COLO668 (cell line): Measurements from ENCODE around the gene CFAP300.

ENCODE experiments used
- DNase-seq: peaks from one replicate; lab custom pipeline; 2025; ENCODE audit not compliant: unreplicated experiment; lab: John Stamatoyannopoulos, UW

CFAP300 gene

DNA sequence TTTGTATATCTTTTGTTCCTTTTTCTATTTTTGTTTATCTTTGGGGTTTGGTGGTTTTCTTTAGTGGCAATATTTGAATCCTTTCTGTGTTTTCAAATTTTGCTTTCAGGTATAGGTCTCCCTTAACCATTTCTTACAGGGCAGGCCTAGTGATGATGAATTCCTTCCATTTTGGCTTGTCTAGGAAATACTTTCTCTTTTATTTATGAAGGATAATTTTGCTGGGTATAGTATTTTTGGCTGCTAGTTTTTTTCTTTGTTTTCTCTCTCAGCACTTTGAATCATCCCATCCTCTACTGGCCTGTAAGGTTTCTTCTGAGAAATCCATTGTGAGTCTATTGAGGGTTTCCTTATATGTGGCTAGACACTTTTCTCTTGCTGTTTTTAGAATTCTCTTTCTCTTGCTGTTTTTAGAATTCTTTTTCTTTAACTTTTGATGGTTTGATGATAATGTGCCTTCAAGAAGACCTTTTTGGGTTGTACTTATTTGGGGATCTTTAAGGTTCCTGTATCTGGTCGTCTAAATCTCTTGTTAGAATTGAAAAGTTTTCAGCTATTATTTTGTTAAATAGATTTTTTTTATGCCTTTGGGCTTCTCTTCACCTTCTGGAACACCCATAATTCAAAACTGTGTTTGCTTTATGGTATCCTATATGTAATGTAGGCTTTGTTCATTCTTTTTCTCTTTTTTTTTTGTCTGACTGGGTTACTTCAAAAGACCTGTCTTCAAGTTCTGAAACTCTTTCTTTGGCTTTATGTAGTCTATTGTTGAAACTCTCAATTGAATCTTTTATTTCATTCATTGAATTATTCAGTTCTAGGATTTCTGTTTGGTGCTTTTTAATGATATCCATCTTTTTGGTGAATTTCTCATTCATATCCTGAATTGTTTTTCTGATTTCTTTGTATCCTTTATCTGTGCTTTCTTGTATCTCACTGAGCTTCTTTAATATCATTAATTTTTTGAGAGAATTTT, 24.5 kb downstream of the CFAP300 start:
- no peak for DNase-seq

DNA sequence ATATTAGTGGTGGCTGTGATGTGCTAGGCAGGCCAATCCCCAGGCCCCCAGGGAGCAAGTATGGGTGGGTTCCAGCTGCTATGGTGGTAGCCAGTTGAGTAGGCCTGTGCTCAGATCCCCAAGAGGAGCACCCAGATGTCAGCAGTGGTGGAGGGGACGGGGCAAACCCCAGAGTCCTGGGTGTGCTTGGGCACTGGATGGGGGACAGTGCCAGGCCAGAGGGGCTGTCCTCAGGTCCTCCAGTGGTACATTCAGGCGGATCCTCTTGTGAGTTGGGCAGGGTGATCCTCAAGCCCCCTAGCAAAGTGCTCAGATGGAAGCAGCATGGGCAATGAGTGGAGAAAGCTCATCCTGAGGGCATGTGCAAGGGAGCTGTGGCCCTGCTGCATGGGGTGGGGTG, 26.0 kb downstream of the CFAP300 start:
- no peak for DNase-seq

DNA sequence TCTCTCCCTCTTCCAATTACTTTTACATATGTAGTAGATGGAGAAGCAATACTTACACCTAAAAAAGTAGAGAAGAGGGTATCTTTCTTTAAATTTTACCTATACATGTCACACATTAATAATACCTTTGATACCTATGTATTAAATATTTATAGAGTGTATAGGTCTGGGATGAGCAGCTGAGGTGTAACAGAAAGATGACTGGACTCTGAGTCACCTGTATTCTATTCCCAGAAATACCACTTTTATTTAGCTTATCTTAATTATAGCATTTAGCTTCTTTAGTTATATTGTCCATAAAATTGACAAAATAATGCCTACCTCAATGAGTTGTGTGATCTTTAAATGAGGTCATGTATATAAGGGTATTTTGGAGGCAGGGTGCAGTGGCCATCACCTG, 32.4 kb downstream of the CFAP300 start:
- no peak for DNase-seq

DNA sequence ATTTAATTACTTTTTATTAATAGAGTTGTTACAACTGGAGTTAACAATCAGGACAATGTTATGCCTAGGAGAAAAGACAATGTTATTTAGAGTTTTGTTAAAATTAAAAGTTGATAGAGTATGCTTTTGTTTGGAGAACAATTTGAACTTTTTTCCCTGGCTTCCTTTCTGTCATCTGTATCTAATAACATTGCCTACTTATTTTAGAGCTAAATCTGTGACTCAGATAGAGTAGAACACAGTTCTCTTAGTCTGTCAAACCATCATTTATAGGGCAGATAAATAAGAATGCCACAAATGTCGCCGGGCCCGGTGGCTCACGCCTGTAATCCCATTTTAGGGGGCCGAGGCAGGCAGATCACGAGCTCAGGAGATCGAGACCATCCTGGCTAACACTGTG, 34.1 kb downstream of the CFAP300 start:
- no peak for DNase-seq

DNA sequence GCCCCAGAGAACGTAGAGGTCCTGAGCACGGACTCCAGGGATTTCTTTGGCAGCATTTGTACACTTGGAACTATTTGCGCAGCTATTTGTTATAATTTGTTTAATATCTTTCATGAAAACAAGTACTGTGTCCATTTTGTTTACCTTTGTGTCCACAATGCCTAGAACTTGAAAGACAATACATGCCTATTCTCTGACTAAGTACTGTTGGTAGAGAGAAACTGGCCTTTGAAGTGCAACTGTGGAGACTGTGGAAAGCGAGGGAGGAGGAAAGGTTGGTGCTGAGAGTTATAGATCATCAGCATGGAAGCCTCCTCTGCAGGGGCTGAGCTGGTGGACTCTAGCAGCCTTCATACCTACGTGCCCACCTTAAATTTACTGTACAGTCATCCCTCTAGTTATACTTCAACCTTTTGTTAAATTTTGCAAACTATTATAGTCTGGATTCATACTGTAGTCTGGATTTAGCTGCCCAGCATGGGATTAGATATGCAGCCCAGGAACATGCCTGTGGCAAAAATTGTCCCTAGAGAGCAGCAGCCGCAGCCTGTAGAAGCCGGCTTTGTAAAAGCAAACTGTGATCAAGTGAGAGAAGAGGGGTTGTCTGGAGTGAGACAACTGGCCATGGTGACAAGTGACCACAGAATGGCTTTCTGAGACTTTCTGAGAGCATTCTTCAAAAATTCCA, 38.8 kb downstream of the CFAP300 start:
- no peak for DNase-seq

DNA sequence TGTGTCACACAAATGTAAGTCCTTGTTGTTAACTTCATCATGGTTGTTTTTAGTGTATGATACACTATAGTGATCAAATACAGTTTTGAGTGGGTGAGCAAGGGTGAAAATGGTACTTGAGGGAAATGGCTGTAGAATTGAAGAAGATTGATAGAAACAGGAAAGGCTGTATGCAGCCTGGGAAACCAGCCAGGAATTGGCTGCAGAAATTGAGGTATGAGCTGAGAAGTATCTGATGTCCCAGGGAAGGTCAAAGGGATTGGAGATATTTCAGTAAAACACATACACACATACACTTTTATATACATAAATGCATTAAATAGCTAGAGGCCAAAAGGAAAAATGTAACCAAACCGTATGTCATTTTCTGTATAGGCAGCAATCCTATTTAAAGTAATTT, 49.9 kb downstream of the CFAP300 start:
- DNase-seq, result no peak

DNA sequence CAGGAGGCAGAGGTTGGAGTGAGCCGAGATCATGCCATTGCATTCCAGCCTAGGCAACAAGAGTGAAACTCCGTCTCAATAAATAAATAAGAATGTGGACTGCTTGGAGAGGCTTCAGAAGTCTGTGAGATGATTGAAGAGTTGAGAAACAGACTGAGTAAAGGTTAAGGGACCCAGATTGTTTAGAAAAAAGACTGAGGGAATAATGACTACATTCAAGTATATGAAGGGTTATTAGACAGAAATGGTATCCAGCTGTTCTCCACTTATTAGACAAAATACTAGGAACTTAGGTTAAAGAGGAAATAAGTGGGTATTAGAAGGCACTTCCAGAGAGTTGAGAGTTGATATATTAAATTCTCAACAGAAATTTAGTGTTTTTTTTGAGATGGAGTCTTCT, 52.5 kb downstream of the CFAP300 start:
- no peak for DNase-seq

DNA sequence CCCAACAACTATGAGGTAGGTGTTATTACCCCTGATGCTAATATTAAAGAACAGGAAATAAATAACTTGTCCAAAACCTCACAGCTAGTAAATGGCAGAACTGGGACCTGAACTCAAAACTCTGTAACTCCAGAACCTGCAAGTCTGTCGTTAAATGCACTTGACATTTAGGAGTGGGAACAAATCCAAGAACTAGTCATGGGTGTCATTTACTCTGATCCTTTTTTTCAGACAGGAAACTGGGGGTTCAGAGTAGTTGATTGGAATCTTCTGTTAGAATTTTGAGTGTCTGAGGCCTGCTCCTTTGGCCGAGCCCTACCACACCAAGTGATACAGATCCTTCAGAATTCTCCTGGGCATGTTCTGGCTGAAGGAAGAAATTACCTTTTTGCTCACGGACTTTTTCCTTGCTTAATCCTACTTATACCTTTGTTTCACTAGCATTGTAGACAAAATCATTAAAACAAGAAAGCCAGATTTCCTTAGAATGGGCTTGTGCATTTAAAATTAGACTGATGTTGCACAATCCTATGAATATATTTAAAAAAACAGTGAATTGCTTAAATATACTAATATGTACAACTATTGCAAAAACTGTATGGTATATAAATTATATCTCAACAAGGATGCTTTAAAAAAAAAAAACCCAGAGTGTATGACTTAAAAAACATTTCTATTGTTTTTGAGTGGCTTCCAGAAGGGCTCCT, 61.6 kb downstream of the CFAP300 start:
- no peak for DNase-seq

DNA sequence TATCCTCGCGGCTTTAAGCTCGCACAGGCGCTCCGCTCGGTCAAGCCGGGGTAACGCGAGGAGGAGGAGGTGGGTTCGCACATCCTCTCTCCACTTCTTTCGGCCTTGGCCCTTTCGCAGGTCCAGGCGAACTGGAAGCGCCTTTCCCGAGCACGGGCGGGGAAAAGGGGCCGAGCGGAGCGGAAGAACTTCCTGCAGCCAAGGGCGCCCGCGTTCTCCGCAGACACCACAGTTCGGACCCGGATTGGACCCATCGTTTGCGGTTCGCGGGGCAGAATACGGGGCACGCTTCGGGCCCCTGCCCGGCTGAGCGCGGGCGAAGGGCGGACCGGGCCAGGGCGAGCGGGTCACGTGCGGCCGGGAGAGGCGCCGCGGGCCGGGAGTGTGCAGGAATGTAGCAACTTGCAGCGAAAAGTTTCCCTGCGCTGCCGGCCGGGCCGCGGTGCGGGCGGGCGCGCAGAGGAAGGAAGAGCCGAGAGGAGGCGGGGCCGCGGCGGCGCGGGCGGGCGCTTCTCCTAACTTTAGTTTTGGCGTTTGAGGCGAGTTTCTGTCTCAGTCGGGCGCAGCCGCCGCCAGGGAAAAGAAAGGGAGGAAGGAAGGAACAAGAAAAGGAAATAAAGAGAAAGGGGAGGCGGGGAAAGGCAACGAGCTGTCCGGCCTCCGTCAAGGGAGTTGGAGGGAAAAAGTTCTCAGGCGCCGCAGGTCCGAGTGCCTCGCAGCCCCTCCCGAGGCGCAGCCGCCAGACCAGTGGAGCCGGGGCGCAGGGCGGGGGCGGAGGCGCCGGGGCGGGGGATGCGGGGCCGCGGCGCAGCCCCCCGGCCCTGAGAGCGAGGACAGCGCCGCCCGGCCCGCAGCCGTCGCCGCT, 62.9 kb downstream of the CFAP300 start, which contains the start of gene YAP1:
Gene YAP1, plus strand, starts transcription at position 552 of the 865 bp plus-strand sequence. CDS start 402 bp downstream, outside the sequence.
- DNase-seq, result peak; percentile 48

DNA sequence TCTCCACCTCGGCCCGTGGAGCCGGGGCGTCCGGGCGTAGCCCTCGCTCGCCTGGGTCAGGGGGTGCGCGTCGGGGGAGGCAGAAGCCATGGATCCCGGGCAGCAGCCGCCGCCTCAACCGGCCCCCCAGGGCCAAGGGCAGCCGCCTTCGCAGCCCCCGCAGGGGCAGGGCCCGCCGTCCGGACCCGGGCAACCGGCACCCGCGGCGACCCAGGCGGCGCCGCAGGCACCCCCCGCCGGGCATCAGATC, 63.4 kb downstream of the CFAP300 start:
- peak; percentile 21 for DNase-seq

DNA sequence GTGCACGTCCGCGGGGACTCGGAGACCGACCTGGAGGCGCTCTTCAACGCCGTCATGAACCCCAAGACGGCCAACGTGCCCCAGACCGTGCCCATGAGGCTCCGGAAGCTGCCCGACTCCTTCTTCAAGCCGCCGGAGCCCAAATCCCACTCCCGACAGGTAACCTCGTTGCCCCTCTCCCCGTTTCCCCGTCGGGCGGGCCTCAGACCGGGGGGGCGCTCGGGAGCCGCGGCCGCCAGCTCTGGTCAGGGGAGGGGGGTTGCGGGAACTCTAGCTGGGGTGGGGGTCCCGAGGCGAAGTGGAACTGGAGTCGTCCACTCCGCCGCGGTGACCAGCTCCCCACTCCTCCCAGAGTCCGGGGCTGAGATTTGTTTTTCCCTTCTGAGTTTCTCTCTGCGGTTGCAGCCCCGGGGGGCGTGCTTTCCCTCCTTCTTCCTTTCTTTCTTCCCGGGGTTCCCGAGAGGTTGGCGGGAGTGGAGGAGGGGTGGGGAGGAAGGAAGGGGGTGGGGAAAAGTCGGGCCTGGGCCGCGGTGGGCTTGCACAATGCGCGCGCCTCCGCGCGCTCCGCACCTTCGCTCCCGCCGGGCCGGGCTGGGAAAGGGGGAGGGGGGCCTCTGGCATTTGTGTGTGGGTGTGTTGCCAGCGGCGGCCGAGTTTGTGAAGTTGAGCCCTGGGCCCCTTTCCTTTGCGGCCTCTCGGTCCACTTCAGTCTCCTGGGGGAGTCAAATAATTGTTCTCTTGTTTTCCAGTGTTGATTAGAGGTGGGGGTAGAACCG, 64.0 kb downstream of the CFAP300 start:
- no peak for DNase-seq

DNA sequence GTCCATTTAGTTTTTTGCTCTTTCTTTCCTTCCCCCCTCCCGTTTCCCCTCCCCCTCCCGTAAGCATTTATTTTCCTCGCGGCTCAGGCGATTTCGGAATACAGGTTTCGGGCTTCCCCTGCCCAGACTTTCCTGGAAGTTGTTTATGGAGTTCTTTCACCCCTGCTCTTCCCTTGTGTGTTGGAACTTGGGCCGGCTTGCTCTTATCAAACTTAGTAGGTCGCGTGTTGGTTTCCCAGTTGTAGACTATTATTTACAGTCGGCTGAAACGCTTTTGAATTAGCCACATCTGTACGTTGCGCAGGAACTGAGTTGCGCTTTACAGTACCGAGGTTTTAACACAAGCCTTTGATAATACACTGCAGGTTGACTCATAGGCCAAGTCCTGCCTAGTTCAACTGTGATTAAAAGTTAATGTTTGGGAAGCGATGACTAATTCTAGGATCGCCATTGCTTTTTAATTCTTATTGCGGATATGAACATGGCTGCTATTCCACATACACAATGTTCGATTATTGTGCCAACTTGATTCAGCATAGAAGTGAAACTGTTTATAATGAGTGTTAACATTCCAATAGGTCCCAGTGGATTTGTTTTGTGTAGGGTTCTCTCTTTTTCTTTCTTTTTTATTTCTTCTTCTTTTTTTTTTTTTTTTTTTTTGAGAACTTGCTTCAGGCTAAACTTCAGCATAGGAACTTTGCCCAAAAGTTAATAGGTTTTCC, 64.7 kb downstream of the CFAP300 start:
- no peak for DNase-seq

DNA sequence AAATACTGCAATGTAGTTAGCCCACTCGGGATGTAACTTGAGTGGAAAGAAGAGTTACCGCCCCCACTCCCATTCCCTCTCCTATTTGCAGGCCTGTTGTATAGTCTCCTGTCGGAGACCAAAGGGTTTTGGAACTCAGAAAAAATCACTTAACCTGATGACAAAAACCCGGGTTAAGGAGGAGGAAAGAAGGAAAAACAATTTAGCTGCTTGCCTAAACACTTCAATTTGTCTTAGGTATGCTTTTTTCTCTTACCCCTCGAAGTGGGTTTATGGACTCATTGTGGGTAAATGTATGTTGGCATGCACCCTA, 65.2 kb downstream of the CFAP300 start:
- no peak for DNase-seq

DNA sequence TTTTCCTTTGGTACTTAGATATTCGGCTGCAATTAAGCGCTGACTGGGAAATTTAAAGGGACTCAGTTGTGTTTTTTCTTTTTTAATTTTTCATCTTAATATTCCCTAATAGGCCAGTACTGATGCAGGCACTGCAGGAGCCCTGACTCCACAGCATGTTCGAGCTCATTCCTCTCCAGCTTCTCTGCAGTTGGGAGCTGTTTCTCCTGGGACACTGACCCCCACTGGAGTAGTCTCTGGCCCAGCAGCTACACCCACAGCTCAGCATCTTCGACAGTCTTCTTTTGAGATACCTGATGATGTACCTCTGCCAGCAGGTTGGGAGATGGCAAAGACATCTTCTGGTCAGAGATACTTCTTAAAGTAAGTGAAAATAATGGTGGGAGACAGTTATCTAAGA, 66.8 kb downstream of the CFAP300 start:
- no peak for DNase-seq

DNA sequence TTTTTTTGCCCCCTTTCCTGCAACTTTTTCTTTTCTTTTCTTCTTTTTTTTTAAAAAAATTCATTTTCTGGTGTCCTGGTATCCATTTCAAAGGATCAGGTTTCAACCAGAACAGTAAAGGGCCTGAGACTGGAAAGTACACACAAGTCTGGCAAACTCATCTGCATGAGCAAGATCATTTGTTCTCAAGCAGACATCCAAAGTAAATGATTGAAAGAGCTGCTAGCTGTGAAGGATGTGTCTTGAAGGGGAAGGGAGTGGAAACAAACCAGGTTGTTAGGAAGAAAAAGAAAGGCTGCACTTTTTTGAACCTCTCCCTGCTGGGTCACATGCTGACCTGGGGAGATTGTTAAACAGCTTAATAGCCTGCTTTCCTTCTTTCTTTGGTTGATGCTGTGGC, 68.3 kb downstream of the CFAP300 start:
- DNase-seq, result no peak

DNA sequence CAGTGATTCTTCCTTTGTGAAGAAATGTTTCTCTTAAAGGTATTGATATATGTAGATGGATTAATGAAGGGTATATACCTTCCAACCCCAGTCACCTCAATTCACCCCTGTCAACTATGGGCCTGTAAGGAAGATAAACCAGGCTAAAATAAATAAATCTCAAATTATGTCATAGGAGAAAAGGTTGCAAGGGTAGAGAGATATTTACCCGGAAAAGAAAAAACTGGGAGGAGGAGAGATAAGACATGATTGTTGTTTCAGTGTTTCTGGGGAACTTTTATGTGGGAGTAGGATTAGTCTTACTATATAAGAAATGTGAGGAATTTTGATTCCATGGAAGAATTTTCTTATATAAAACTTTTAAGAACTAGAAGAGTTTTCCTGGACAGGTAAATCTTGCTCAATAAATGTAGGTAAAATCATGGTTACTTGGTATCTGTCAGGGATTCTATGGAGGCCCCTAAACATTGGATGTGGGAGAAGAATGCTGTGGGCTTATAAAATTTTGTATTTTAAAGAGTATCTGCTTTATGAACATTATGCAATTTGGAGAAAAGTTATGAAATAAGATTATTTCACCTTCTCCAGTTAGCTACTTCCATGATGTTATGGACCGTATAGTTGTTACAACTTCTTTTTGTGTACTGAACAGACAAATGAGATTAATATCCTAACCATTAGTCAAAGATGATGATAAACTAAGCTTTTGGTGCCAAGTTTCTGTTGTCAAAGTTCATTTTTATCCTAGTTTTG, 69.4 kb downstream of the CFAP300 start:
- no peak for DNase-seq

DNA sequence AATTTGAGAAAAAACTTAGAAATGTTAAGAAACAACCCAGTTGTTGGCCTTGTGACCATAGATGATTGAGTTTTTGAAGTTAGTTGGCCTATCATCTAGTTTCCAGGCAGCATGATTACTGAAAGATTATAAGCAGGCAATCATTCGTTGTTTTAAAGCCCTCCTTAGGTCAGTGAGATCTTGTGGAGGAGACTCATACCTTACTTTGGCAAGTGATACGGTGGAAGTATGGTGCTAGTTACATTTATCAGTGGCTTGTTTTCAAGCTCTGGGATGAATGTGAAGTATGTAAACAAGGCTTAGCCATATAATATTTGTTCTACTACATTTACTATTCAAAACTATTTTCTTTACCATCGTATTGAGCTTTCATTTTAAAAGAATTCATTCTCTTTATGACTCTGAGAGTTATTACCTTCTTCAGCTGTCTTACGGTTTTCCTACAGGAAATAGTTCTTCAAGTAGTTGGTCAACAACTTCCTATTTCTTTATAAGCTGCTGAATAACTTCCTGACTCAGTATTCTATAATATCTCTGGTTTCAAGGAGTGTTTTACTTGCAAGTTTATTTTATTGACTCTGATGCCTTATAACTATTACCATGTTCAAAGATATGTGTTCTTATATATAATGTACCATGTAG, 70.4 kb downstream of the CFAP300 start:
- no peak for DNase-seq

DNA sequence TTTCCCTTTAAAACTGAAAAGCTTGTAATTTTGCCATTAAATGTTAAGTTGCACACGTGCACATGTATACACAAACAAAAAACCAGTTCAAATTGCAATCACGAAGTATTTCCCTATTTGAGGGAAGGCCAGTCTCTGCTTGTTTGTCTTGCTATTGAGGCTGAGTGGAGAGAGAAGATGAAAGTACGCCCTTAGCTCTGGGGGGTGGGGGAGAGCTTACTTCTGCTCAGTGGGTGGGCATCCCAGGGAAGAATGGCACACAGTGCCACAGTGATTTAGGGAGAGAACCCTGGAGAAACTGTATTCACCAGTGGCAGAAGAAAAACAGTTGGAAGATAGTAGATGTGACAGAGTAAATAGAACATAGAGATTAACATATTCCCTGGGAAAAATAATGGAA, 71.7 kb downstream of the CFAP300 start:
- DNase-seq, result no peak

DNA sequence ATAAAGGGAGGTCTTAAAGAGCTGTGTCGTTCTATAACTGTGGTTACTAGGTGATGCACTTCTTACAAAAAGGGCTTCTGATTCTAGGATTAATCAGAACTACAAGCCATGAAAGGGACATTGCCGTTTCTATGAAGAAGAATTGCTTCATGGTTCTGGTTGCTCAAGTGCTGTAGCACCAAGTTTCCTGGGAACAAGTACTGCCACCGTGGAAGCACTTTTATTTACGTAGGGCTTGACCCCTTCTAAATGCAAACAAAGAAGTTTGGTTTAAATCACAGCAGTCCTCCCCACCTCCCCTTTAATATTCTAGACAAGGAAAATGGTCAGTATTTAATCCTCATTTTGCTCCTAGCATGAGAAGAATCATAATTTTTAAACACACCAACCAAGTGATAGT, 72.8 kb downstream of the CFAP300 start:
- DNase-seq, result no peak
